ENCODE data around the gene SLC38A6.

DNA sequence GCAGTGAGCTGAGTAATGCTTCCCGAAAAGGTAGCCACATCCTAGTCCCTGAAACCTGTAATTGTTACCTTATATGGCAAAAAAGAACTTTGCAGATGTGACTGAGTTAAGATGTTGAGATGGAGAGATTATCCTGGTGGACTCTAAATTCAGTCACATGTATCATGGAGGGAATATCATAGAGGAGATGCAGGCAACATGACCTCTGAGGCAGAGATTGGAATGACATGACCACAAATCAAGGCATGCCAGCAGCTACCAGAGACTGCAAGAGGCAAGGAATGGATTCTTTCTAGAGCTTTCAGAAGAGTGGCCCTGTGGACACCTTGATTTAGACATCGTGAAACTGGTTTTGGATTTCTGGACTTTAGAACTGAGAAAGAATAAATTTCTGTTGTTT, 18.5 kb downstream of the SLC38A6 start:
- TF ChIP-seq, protein P1, sequence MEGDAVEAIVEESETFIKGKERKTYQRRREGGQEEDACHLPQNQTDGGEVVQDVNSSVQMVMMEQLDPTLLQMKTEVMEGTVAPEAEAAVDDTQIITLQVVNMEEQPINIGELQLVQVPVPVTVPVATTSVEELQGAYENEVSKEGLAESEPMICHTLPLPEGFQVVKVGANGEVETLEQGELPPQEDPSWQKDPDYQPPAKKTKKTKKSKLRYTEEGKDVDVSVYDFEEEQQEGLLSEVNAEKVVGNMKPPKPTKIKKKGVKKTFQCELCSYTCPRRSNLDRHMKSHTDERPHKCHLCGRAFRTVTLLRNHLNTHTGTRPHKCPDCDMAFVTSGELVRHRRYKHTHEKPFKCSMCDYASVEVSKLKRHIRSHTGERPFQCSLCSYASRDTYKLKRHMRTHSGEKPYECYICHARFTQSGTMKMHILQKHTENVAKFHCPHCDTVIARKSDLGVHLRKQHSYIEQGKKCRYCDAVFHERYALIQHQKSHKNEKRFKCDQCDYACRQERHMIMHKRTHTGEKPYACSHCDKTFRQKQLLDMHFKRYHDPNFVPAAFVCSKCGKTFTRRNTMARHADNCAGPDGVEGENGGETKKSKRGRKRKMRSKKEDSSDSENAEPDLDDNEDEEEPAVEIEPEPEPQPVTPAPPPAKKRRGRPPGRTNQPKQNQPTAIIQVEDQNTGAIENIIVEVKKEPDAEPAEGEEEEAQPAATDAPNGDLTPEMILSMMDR (IDR thresholded peaks at IDR 0.05; ENCODE audit: poor library complexity): no peak
- TF ChIP-seq EZH2 (IDR thresholded peaks at IDR 0.05; ENCODE audit: borderline replicate concordance): no peak
